Ascending aorta (tissue), 2 donors: ENCODE measurements around the gene PRPF40A. TPM values are rescaled to one million over a fixed set of nuclear protein-coding genes. Genes with fewer than 3 reads are reported as not detected.
"Not testable (repeated sequence)": the region's sequence is repeated elsewhere in the genome, so short reads cannot be mapped to it uniquely, and the experiment has no call there.

ENCODE experiments used
- DNase-seq, 2 donors: peaks; one replicate each; pipeline ENCODE4 v3.0.0-alpha.2; 2019; ENCODE audit warnings: low spot score in 2 of 2
- H3K27ac ChIP-seq, 2 donors: fragments of 200-600 bp; sonication (generic); one replicate each; pipeline ENCODE4 v1.5.1; 2016 to 2017; ENCODE audit warnings: mild to moderate bottlenecking in 1 of 2
- H3K27me3 ChIP-seq: fragments of 200-600 bp; sonication (generic); one replicate; pipeline ENCODE4 v1.5.1; 2017
- H3K36me3 ChIP-seq, 2 donors: fragments of 200-600 bp; sonication (generic); one replicate each; pipeline ENCODE4 v1.5.1; 2016
- H3K4me1 ChIP-seq, 2 donors: fragments of 200-600 bp; sonication (generic); one replicate each; pipeline ENCODE4 v1.5.1; 2016 to 2017; ENCODE audit warnings: mild to moderate bottlenecking in 1 of 2
- H3K4me3 ChIP-seq, 2 donors: fragments of 200-600 bp; sonication (generic); one replicate each; pipeline ENCODE4 v1.5.1; 2016 to 2017; ENCODE audit warnings: mild to moderate bottlenecking in 1 of 2
- H3K9me3 ChIP-seq, 2 donors: fragments of 200-600 bp; sonication (generic); one replicate each; pipeline ENCODE4 v1.5.1; 2016
- CTCF ChIP-seq, 3 experiments: fragments of 200-600 bp in 2 of 3; fragments of 450-650 bp in 1 of 3; sonication (generic) in 2 of 3; IDR thresholded peaks; one replicate each; pipeline ENCODE4 v1.5.1; 2016 to 2019; ENCODE audit warnings: antibody characterized with exemption in 3 of 3, mild to moderate bottlenecking in 1 of 3, moderate library complexity in 1 of 3
- intact Hi-C: fragments of 100-400 bp; cut with DNase I; formaldehyde crosslinking; loops from one replicate; pipeline ENCODE4 v1.15.1; 2023
- total RNA-seq: library from RNA; depleted of rRNA; stranded (reverse); fragments of >200 nt; gene quantifications from one replicate; pipeline ENCODE4 v1.1.0, GENCODE V29; 2016

Gene PRPF40A
- total RNA-seq, 1 donor from 2014 or later, result 28.9 TPM

GRCh38 chr2:152738438-152738837, 21.2 kb upstream of the PRPF40A start:
- intact Hi-C loops, result no loop called here
- Histone ChIP-seq H3K36me3 (peaks cover 0 to 30% of the 10 kb centered on the region in 2 donors), H3K4me3 (no peak overlapping the region), H3K27ac (no peak overlapping the region), H3K9me3 (no peaks in the 10 kb centered on the region), H3K27me3 (no peaks in the 10 kb centered on the region), H3K4me1 (no peaks in the 10 kb centered on the region)
- no peak for DNase-seq
- TF ChIP-seq CTCF (IDR thresholded peaks at IDR 0.05), result no peak

- H3K9me3 ChIP-seq, H3K4me3 ChIP-seq, DNase-seq, intact Hi-C loops, H3K4me1 ChIP-seq, H3K27me3 ChIP-seq, H3K27ac ChIP-seq: not testable (repeated sequence)
- peaks cover 0 to 30% of the 10 kb centered on the region in 2 donors for H3K36me3 ChIP-seq
These were observed 20.2 kb upstream of the PRPF40A start for GRCh38 chr2:152737509-152737908.

- Histone ChIP-seq H3K9me3 (no peaks in the 10 kb centered on the region), H3K36me3 (peaks cover 0 to 4% of the 10 kb centered on the region in 2 donors), H3K4me1 (no peaks in the 10 kb centered on the region), H3K4me3 (no peak overlapping the region), H3K27ac (no peak overlapping the region), H3K27me3 (no peaks in the 10 kb centered on the region)
- no peak for TF ChIP-seq CTCF (IDR thresholded peaks at IDR 0.05)
- DNase-seq, result no peak
- intact Hi-C loops, result no loop called here
These were observed 13.5 kb upstream of the PRPF40A start for GRCh38 chr2:152730591-152731333.

- Histone ChIP-seq H3K9me3 (no peaks in the 10 kb centered on the region), H3K4me3 (no peak overlapping the region), H3K36me3 (peaks cover 0 to 4% of the 10 kb centered on the region in 2 donors), H3K27ac (no peak overlapping the region), H3K4me1 (no peaks in the 10 kb centered on the region), H3K27me3 (no peaks in the 10 kb centered on the region)
- intact Hi-C loops, result no loop called here
- no peak for DNase-seq
- no peak for TF ChIP-seq CTCF (IDR thresholded peaks at IDR 0.05)
These were observed 12.6 kb upstream of the PRPF40A start for GRCh38 chr2:152729844-152730243.

GRCh38 chr2:152723918-152724317, 6.7 kb upstream of the PRPF40A start:
- no peak overlapping the region for H3K27ac ChIP-seq

GRCh38 chr2:152722639-152723038, 5.4 kb upstream of the PRPF40A start:
- H3K27ac ChIP-seq, intact Hi-C loops, H3K27me3 ChIP-seq, H3K9me3 ChIP-seq, DNase-seq, H3K36me3 ChIP-seq, H3K4me3 ChIP-seq: not testable (repeated sequence)
- peaks cover 0 to 21% of the 10 kb centered on the region in 2 donors for H3K4me1 ChIP-seq

More at GRCh38 chr2:152723918-152724317, 6.7 kb upstream of the PRPF40A start:
- Histone ChIP-seq H3K9me3 (no peaks in the 10 kb centered on the region), H3K36me3 (peaks cover 0 to 4% of the 10 kb centered on the region in 2 donors), H3K4me3 (no peak overlapping the region), H3K4me1 (peaks cover 0 to 21% of the 10 kb centered on the region in 2 donors), H3K27me3 (no peaks in the 10 kb centered on the region)
- DNase-seq, result no peak
- intact Hi-C loops, result no loop called here
- no peak for TF ChIP-seq CTCF (IDR thresholded peaks at IDR 0.05)
